Measurements from ENCODE around the gene B4GALT1.

Gene B4GALT1

GRCh38 chr9:33080534-33080933, 86.6 kb downstream of the B4GALT1 start:
- Histone ChIP-seq H3K27me3 (ENCODE audit: insufficient read depth, low read length) (no peaks in the 10 kb centered on the region), H3K9me3 (ENCODE audit: insufficient read depth, low read depth, low read length) (0 out of 2 replicates have a peak, but pooled peaks cover 5% of the 10 kb centered on the region), H3K4me1 (ENCODE audit: insufficient read depth, low read length) (peaks cover 8% of the 10 kb centered on the region; the same call in 1 of the 2 replicates), H3K9ac (ENCODE audit: low read depth, low read length) (no peak overlapping the region), H3K36me3 (ENCODE audit: insufficient read depth, low read length) (no peaks in the 10 kb centered on the region), H3K27ac (ENCODE audit: low read depth, low read length) (no peak overlapping the region), H3K4me3 (ENCODE audit: low read length) (peak overlapping the region; percentile 35; the same call in 1 of the 2 replicates)
- WGBS: 89% methylated on average over 6 of the region's 6 CpGs

GRCh38 chr9:33076046-33077004, 90.8 kb downstream of the B4GALT1 start, which contains the start of gene SMU1:
Gene SMU1 (minus strand): TSS chr9:33076674. CDS start chr9:33076608, 66 bp downstream.
- WGBS: under 1% methylated on average over 53 of the region's 53 CpGs
- Histone ChIP-seq H3K27ac (ENCODE audit: low read depth, low read length) (peak within 1 kb of the TSS; percentile 63), H3K9ac (ENCODE audit: low read depth, low read length) (peak within 1 kb of the TSS; percentile 93), H3K4me1 (ENCODE audit: insufficient read depth, low read length) (peaks cover 10% of the 10 kb centered on the region; the same call in 1 of the 2 replicates), H3K4me3 (ENCODE audit: low read length) (peak within 1 kb of the TSS; percentile 93), H3K36me3 (ENCODE audit: insufficient read depth, low read length) (peaks cover 29% of the 10 kb centered on the region), H3K9me3 (ENCODE audit: insufficient read depth, low read depth, low read length) (no peaks in the 10 kb centered on the region), H3K27me3 (ENCODE audit: insufficient read depth, low read length) (no peaks in the 10 kb centered on the region)

- Histone ChIP-seq H3K36me3 (ENCODE audit: insufficient read depth, low read length) (peaks cover 94% of the 10 kb centered on the region), H3K4me1 (ENCODE audit: insufficient read depth, low read length) (no peaks in the 10 kb centered on the region), H3K27ac (ENCODE audit: low read depth, low read length) (no peak overlapping the region), H3K27me3 (ENCODE audit: insufficient read depth, low read length) (no peaks in the 10 kb centered on the region), H3K9ac (ENCODE audit: low read depth, low read length) (no peak overlapping the region), H3K4me3 (ENCODE audit: low read length) (no peak overlapping the region), H3K9me3 (ENCODE audit: insufficient read depth, low read depth, low read length) (no peaks in the 10 kb centered on the region)
- WGBS: 93% methylated on average over 1 of the region's 1 CpG
Measured at GRCh38 chr9:33068991-33069390, 98.1 kb downstream of the B4GALT1 start.

- Histone ChIP-seq H3K4me3 (ENCODE audit: low read length) (no peak overlapping the region), H3K9me3 (ENCODE audit: insufficient read depth, low read depth, low read length) (no peaks in the 10 kb centered on the region), H3K27ac (ENCODE audit: low read depth, low read length) (no peak overlapping the region), H3K9ac (ENCODE audit: low read depth, low read length) (no peak overlapping the region), H3K27me3 (ENCODE audit: insufficient read depth, low read length) (no peaks in the 10 kb centered on the region), H3K36me3 (ENCODE audit: insufficient read depth, low read length) (peaks cover 87% of the 10 kb centered on the region), H3K4me1 (ENCODE audit: insufficient read depth, low read length) (no peaks in the 10 kb centered on the region)
- WGBS: 94% methylated on average over 5 of the region's 5 CpGs
Measured at GRCh38 chr9:33065157-33066076, 101.7 kb downstream of the B4GALT1 start.
